Endometrium (tissue), 2 donors: ENCODE measurements around the gene B3GALT6.

ENCODE experiments used
- FAIRE-seq: peaks from 2 replicates; lab custom pipeline; 2012; peaks lifted over from hg19 to GRCh38; lab: Jason Lieb, UNC
- donor health status: control.
- donor health status: control.

The B3GALT6 gene

DNA sequence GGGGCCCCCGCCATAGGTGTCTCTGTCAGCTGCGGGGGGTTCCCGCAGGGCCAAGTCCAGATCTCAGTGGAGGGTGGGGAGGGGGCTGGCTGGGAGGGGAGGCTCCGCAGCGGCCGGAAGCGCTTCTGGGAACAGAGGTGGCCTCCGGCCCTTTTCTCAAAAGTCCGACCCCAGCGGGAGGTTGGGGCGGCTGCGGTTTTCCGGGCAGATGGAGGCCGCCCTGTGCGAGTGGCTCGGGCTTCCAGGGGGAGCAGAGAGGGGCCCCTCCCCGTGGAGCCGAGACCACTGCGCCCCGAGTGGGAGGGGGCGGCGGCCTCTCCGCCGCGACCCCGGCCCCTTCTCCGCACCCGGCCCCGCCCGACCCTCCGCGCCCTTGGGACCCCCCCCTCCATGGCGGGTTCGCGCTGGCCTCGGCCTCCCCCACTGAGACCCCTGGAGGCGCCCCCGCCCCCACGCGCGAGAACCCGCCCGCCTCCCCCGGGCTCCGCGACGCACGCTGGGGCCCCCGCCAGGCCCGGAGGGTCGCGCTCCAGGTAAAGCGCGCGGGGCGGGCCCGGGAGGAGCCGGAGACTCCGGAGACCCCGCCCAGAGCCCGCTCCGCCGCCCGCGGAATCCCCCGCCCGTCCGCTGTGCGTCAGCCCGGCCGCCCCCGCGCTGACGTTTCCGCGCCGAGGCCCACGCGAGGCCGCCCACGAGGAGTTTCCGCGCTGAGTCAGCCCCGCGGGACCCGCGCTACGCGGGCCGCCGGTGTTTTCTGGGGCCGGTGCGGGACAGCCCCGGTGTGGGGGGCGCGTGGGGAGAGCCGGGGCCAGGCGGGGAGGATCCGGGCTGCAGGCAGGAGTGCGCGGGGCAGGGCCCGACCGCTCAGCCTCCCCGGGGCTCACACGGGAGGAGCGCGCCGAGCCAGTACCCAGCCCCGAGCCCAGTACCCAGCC, 30.9 kb upstream of the B3GALT6 start:
- no peak for FAIRE-seq

GRCh38 chr1:1202831-1203560, 29.0 kb upstream of the B3GALT6 start:
- no peak for FAIRE-seq

DNA sequence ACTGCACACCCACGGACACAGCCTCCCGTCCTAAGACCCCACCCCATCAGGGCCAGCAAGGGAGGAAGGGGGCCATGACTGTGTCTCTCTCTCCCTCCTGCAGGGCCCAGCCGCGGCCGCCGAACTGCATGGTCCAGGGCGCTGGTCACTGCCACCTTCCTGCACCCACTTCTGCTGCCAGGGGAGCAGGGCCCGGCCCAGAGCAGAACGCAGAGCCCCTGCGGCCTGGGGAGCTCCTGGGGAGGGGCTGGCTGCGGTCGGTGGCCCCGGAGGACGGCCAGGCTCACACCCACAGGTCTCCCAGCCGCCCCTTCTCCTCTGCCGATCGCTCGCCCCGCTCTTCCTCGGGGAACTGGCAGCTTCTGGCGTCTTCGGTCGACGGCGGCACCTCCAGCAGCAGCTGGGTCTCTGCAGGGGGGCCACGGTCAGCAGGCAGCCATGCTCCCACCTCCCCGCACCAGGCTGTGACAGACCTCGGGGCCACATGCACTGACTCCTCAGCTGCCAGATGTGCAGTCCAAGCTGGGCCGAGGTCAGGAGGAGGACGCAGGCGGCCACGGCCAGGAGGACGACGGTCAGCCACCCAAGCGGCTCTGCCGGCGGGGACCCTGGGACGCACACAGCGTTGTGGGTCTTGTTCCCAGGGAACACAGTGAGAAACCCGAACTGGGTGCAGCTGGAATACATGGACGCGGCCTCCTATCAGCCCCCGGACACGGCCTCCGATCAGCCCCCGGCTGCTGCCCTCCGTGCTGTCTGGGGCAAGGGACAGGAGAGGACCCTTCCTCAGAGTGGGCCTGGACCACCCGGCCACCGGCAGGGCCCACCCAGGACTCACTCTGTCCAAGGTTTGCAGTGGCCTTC, 28.2 kb upstream of the B3GALT6 start:
- no peak for FAIRE-seq

GRCh38 chr1:1204425-1204920, 27.6 kb upstream of the B3GALT6 start:
- FAIRE-seq, result no peak

DNA sequence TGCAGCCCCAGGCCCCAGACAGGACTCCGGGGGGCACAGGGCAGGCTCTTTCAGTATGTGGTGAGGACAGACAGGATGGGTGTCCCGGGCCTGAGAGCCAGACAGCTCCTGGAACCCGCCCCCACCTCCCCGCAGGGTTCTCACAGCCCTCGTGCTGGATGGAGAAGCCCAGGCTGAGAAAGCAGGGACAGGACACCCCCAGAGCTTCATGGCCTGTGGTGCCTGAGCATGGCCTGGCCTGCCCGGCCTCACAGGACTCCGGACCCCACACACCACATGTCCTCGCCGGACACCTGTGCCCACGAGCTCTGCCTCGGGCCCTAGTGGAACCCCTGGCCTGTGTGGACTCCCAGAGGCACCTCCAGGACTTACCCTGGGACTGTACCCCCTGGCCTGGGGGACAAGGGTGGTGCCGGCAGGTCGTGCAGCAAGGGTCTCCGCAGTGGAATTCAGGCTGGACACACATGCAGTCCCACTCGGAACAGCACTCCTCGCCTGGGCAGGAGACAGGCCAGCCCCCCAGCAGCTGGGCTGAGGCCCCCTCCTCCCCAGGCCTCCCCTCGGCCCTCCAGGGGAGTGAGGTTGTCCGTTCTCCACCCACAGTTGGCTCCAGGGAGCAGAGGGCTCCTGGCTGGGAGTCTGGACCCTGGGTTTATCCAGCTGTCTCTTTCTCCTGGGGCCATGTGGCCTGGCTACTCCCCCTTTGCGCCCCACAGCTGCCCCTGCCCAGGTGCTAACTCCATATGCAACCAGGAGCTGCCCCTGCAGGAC, 26.9 kb upstream of the B3GALT6 start:
- no peak for FAIRE-seq

GRCh38 chr1:1205769-1206375, 26.2 kb upstream of the B3GALT6 start:
- FAIRE-seq, result no peak

- no peak for FAIRE-seq
Measured at GRCh38 chr1:1206376-1206965, 25.6 kb upstream of the B3GALT6 start, which contains the start of gene TNFRSF18. TSS of gene TNFRSF18 (minus strand) at chr1:1206592. CDS start at chr1:1206571, 21 bp downstream.

- no peak for FAIRE-seq
Measured at GRCh38 chr1:1206966-1207531, 25.0 kb upstream of the B3GALT6 start.

GRCh38 chr1:1207571-1207892, 24.5 kb upstream of the B3GALT6 start:
- FAIRE-seq, result no peak

- FAIRE-seq, result no peak
Measured at GRCh38 chr1:1208713-1209433, 23.2 kb upstream of the B3GALT6 start.

GRCh38 chr1:1210726-1211540, 21.1 kb upstream of the B3GALT6 start:
- FAIRE-seq, result no peak

DNA sequence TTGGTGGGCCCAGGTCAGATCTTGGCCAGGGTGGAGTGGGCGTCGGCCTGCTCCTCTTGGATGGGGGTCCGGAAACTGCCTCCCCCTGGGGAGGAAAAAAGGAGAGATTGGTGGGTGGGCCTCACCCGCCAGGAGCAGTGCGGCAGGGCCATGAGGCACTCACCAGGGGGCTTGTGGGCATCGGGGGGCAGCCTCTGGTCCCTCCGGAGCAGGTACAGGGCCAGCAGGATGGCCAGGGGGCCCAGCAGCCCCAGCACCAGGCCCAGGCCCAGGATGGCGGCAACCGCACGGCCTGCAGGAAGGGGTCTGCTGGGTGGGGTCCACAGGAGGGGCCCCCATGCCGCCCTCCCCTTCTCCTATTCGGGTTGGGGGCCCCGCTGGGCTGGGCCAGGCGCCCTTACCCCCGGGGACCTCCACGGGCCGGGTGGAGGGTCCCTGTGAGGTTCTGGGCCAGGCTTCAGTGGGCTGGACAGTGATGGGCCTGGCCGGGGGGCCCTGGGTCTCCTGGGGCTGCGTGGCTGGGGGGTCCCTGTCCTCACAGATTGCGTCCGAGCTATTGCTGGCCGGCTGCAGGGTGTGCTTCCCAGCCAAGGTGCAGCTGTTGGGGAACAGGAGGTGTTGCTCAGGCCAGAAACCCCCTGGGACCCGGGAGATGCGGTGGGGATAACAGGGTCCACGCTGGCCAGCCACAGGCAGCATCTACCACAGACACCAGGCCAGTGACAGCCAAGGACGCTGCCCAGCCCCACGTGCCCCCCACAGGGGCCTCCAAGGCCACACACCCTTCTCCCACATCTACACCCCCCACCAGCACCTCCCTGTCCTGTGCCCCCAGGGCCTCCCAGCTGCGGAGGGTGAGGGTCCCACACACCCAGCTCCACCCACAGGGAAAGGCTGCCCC, 20.2 kb upstream of the B3GALT6 start:
- no peak for FAIRE-seq

DNA sequence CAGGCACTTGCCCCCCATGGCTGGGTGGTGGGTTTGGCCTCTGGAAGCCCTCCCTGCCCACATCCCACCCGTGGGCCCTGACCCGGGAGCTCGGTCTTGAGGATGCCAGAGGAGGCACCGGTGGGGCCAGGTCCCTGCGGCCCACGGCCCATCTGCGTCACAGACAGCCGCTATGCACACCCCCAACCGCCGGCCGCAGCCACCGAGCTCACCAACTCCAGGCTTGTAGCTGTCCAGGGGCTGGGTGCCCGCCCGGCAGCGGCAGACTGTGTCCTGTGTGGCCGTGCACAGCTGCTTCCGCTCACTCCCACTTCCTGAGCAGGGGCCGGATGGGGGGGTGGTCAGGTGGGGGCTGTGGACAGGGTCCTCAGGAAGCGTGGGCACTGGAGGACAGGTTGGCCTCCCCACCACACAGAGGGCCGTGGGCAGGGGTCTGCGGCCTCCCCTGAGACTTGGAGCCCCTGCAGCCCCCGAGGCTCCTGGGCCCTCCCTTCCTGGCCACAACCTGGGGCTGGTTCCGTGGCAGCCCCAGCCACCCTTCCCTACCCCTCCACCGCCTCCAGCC, 19.2 kb upstream of the B3GALT6 start:
- FAIRE-seq, result no peak

DNA sequence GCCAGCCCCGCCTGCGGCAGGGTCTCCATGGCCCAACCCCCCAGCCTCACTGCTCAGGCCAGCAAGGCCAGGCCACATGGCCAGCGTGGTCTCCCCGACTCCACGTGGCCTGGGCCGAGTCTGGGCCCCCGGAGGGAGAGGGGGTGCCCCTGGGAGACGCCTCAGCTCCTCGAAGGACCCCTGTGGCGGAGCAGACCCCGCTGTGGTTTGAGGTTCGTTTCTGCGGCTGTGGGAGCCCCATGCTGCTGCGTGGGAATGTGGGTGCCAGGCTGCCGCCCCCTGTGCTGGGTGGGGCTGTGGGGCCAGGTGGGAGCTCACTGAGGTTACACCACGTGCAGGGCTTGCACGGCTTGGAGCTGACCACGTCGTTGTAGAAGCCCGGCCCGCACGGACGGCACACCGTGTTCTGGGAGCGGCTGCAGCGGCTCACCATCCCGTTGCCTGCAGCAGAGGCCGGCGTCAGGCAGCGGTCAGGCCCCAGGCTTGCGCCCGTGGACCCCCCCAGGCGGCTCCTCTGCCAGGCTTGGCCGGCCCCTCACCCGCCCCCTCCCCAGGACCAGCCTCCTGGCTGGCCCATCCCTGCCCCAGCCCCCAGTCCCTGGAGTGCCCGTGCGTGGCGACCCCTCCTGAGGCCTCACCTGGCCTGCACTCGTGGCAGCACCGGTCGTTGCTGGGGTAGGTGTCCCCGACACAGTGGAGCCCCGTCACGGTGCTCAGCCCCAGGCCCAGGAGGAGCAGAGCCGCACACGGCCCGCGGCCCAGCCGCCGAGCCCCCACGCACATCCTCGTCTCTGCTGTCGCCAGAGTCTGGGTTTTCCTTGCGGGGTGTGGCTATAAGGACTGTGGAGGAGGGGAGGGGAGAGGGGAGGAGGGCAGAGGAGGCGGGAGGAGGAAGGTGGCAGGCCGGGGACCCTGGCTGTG, 18.4 kb upstream of the B3GALT6 start, which contains the start of gene TNFRSF4:
TNFRSF4 (minus strand) TSS at position 809 of the 921 bp plus-strand sequence; CDS start at position 783, 26 bp downstream.
- no peak for FAIRE-seq

- no peak for FAIRE-seq
Measured at GRCh38 chr1:1215080-1215676, 16.9 kb upstream of the B3GALT6 start.
